ENCODE results near the gene DLL4.

Gene DLL4

DNA sequence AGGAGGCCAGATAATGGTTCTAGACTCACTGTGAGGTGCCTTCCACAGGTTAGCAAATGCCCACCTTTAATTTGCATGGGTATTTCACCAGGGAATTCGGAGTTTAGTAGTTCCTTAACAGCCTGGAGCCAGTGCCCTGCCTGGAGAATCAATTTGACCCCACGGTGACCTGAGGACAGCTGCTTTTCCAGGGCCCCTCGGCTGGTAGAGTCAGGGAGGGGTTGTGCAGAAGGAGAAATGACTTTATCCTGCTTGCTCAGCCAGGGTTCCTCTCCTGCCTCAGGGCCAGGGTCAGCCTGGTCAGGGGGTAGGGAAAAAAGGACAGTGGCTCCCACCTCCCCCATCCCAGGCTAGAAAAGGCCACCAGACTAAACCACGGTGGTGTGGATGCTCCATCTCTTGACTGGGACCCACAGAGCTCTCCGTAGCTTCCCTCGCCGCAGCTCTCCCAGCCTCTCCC lies 12.0 kb downstream of the DLL4 start:
- TF ChIP-seq, protein P1, sequence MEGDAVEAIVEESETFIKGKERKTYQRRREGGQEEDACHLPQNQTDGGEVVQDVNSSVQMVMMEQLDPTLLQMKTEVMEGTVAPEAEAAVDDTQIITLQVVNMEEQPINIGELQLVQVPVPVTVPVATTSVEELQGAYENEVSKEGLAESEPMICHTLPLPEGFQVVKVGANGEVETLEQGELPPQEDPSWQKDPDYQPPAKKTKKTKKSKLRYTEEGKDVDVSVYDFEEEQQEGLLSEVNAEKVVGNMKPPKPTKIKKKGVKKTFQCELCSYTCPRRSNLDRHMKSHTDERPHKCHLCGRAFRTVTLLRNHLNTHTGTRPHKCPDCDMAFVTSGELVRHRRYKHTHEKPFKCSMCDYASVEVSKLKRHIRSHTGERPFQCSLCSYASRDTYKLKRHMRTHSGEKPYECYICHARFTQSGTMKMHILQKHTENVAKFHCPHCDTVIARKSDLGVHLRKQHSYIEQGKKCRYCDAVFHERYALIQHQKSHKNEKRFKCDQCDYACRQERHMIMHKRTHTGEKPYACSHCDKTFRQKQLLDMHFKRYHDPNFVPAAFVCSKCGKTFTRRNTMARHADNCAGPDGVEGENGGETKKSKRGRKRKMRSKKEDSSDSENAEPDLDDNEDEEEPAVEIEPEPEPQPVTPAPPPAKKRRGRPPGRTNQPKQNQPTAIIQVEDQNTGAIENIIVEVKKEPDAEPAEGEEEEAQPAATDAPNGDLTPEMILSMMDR (IDR thresholded peaks at IDR 0.05; ENCODE audit: low read depth, low read length), result no peak
- TF ChIP-seq EZH2phosphoT487 (IDR thresholded peaks at IDR 0.05; ENCODE audit: low read depth), result no peak
- H3K27ac ChIP-seq (ENCODE audit: low read length), result no peak overlapping the region
- H3K4me3 ChIP-seq (ENCODE audit: low read length), result peak overlapping the region; percentile 87
- no peaks in the 10 kb centered on the region for H4K20me1 ChIP-seq (ENCODE audit: insufficient read depth, low read length)
- no peaks in the 10 kb centered on the region for H3K27me3 ChIP-seq (ENCODE audit: low read depth, low read length)
- H3K36me3 ChIP-seq (replicated peaks; ENCODE audit: low read depth, low read length), result no peaks in the 10 kb centered on the region
- peak overlapping the region; percentile 80; the same call in 1 of the 2 replicates for H2AFZ ChIP-seq (ENCODE audit: low read depth, low read length)
- H3K79me2 ChIP-seq (ENCODE audit: low read length), result no peaks in the 10 kb centered on the region
- peak overlapping the region; percentile 87 for H3K9ac ChIP-seq (ENCODE audit: low read length)
- H3K4me2 ChIP-seq (ENCODE audit: low read length), result peak overlapping the region; percentile 87
- no peaks in the 10 kb centered on the region for H3K9me3 ChIP-seq (ENCODE audit: insufficient read depth, low read length)
- peaks cover 32% of the 10 kb centered on the region for H3K4me1 ChIP-seq (ENCODE audit: low read length)

DNA sequence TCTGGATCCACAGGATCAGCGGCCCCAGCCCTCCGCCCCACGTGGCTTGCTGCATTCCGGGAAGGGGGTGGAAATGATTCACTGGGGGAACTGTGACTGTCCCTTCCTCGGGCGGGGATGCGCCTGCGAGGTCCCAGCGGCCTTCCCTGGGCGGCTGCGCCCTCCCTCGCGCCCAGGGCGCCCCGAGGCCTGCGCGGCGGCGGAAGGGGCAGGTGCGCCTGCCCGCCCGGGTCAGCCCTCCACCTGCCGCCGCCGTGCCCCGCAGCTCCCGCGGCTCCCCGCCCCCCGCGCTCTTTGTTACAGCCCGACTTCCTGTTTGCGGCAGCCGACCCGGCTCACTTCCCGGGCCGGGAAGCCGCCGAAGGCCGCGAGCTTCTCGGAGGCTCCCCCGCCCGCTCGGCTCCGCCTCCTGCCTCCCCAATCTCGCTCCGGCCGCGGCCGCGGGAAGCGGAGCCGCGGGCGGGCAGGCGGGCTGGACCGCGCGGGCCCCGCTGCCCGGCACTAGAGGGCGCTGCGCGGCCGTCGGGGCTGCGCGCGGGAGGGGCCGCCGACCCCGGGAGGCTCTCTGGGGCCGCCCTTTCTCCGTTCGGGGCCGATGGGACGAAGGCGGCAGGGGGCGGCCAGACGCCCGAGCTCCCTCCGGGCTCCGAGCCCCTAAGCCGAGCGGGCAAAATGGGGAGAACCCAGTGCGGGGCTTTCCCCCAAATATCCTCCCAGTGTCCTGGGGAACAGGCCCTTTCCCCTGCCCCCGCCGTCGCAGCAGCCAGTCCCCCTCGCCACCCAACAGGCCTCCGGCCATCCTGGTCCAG lies 12.6 kb downstream of the DLL4 start:
- Histone ChIP-seq H4K20me1 (ENCODE audit: insufficient read depth, low read length) (no peaks in the 10 kb centered on the region), H3K4me2 (ENCODE audit: low read length) (peak overlapping the region; percentile 95), H2AFZ (ENCODE audit: low read depth, low read length) (peak overlapping the region; percentile 98), H3K9me3 (ENCODE audit: insufficient read depth, low read length) (no peaks in the 10 kb centered on the region), H3K9ac (ENCODE audit: low read length) (peak overlapping the region; percentile 87), H3K79me2 (ENCODE audit: low read length) (no peaks in the 10 kb centered on the region), H3K27ac (ENCODE audit: low read length) (no peak overlapping the region; the same call in 1 of the 2 replicates), H3K4me1 (ENCODE audit: low read length) (peaks cover 33% of the 10 kb centered on the region), H3K27me3 (ENCODE audit: low read depth, low read length) (no peaks in the 10 kb centered on the region), H3K36me3 (replicated peaks; ENCODE audit: low read depth, low read length) (no peaks in the 10 kb centered on the region), H3K4me3 (ENCODE audit: low read length) (peak overlapping the region; percentile 87)
- TF ChIP-seq, protein P1 (IDR thresholded peaks at IDR 0.05; ENCODE audit: low read depth, low read length), result peak; percentile 33
- TF ChIP-seq EZH2phosphoT487 (IDR thresholded peaks at IDR 0.05; ENCODE audit: low read depth), result no peak

DNA sequence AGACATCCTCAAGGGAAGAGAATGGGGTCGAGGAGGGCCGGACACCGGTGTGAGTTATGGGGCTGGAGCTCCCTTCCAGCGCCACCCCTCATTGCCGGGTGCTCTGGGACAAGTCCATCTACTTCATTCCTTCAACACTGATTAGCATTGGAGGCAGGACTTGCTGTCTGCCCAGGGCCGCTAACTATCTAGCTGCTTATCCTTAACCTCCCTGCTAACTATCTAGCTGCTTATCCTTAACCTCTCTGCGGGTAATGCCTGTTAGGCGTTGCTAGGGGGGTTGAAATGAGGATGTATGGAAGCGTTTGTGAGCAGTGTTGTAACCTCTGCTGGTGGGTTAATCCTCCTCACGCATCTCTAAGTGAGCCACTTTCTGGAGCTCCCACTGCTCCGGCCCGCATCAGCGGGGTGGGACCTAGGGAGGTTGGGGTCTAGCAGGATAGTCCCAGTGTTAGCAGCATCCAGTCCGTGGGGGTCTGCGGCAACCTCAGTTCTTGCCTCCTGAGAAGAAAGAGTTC lies 13.3 kb downstream of the DLL4 start:
- Histone ChIP-seq H3K27me3 (ENCODE audit: low read depth, low read length) (no peaks in the 10 kb centered on the region), H2AFZ (ENCODE audit: low read depth, low read length) (peak overlapping the region; percentile 98), H3K4me2 (ENCODE audit: low read length) (peak overlapping the region; percentile 95), H3K9me3 (ENCODE audit: insufficient read depth, low read length) (no peaks in the 10 kb centered on the region), H3K27ac (ENCODE audit: low read length) (no peak overlapping the region; the same call in 1 of the 2 replicates), H3K36me3 (replicated peaks; ENCODE audit: low read depth, low read length) (no peaks in the 10 kb centered on the region), H4K20me1 (ENCODE audit: insufficient read depth, low read length) (no peaks in the 10 kb centered on the region), H3K4me3 (ENCODE audit: low read length) (peak overlapping the region; percentile 87), H3K79me2 (ENCODE audit: low read length) (no peaks in the 10 kb centered on the region), H3K9ac (ENCODE audit: low read length) (peak overlapping the region; percentile 87), H3K4me1 (ENCODE audit: low read length) (peaks cover 33% of the 10 kb centered on the region)
- no peak for TF ChIP-seq EZH2phosphoT487 (IDR thresholded peaks at IDR 0.05; ENCODE audit: low read depth)
- TF ChIP-seq, protein P1 (IDR thresholded peaks at IDR 0.05; ENCODE audit: low read depth, low read length), result no peak

DNA sequence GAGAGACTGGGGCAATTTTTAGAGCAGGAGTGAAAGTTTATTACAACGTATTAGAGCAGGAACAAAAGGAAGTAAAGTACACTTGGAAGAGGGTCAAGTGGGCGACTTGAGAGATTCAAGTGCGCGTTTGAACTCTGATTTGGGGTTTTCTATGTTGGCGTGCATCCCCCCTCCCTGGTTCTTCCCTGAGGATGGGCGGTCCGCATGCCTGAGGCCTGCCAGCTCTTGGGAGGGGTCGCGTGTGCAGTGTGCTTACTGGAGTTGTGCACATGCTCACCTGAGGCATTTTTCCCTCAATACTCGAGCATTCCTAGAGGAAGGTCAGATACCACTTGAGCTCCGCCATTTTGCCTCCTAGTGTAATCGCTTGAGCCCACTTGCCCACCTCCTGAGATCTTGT lies 13.7 kb downstream of the DLL4 start:
- Histone ChIP-seq H3K36me3 (replicated peaks; ENCODE audit: low read depth, low read length) (no peaks in the 10 kb centered on the region), H2AFZ (ENCODE audit: low read depth, low read length) (no peak overlapping the region), H3K9me3 (ENCODE audit: insufficient read depth, low read length) (no peaks in the 10 kb centered on the region), H3K4me3 (ENCODE audit: low read length) (peak overlapping the region; percentile 87), H3K27ac (ENCODE audit: low read length) (no peak overlapping the region), H3K27me3 (ENCODE audit: low read depth, low read length) (no peaks in the 10 kb centered on the region), H3K9ac (ENCODE audit: low read length) (peak overlapping the region; percentile 87), H3K79me2 (ENCODE audit: low read length) (no peaks in the 10 kb centered on the region), H3K4me2 (ENCODE audit: low read length) (peak overlapping the region; percentile 95), H3K4me1 (ENCODE audit: low read length) (peaks cover 33% of the 10 kb centered on the region), H4K20me1 (ENCODE audit: insufficient read depth, low read length) (no peaks in the 10 kb centered on the region)
- TF ChIP-seq, protein P1 (IDR thresholded peaks at IDR 0.05; ENCODE audit: low read depth, low read length), result no peak
- no peak for TF ChIP-seq EZH2phosphoT487 (IDR thresholded peaks at IDR 0.05; ENCODE audit: low read depth)

All from OCI-LY3 (cell line).